B cell (primary cell): Measurements from ENCODE around the gene ANKRD13D.

Source experiments
- CTCF ChIP-seq: fragments of 200-600 bp; IDR thresholded peaks from one replicate; pipeline ENCODE4 v1.8.0; 2022; ENCODE audit warnings: antibody characterized with exemption, mild to moderate bottlenecking
- EZH2 ChIP-seq: IDR thresholded peaks from 2 replicates; pipeline ENCODE4 v1.6.1; 2012; ENCODE audit warnings: borderline replicate concordance, low read depth, mild to moderate bottlenecking, moderate library complexity, low read length; ENCODE audit not compliant: insufficient read depth, poor library complexity, severe bottlenecking

GRCh38 chr11:67299471-67300191 lies 10.5 kb downstream of the ANKRD13D start:
- TF ChIP-seq CTCF = no peak
- TF ChIP-seq EZH2 = no peak
